NCI-H2227 (cell line): ENCODE results near the gene PARVA.

Experiments used
- DNase-seq: peaks from one replicate; lab custom pipeline; 2025; ENCODE audit not compliant: unreplicated experiment; lab: John Stamatoyannopoulos, UW

The PARVA gene

DNA sequence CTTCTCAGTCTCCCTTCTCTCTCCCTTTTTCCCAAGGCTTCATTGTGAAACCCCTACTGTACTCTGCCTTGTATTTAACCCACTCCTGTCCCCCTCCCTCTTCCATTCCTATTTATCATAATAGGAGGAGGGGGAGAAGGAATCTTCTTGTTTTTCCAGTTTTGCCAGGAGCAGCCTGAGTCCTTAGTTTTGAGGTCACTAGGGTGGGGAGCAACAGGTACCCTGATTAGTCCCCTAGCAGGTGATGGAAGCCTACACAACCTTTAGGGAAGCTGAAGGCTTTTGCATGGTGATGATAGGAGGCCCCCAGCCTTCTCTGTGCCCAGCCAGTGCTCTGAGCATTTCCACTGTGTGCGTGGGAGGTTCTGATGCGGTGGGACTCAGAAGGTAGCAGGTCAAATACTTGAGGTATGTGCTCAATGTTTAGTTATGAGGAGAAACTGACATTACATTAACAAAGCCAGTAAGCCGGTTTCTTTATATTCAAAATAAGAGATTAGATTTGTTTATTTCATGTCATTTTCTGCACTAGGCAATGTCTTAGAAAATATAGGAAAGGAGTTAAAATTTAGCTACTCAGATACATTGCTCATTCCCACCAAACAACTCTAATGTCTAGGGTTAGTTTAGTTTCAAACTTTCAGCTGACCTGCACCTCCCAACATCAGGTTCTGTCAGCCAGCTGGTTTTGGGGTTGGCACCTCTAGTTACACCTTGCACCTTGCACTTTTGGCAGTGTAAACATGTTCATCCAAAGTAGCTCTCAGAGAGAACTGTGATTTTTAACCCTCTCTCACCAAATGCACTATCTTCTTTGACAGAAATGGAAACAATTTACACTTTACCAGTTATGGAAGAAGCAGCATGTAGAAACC lies 26.0 kb downstream of the PARVA start:
- DNase-seq = no peak

DNA sequence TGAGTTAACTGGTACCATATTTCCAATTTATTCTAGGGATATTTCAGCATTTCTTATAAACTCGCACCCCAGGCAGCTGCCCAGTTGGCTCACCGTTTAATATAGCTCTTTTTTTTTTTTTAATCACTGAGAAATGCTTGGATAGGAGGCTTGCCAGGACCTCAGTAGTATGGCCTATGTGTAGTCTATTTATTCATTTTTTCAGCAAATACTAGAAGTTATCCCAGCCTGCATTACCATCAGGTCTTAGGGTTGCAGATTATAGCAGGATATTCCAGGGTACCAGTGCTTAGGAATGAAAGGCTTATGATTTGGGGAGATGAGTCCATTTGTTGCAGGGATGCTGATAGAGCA lies 26.6 kb downstream of the PARVA start:
- DNase-seq = no peak

DNA sequence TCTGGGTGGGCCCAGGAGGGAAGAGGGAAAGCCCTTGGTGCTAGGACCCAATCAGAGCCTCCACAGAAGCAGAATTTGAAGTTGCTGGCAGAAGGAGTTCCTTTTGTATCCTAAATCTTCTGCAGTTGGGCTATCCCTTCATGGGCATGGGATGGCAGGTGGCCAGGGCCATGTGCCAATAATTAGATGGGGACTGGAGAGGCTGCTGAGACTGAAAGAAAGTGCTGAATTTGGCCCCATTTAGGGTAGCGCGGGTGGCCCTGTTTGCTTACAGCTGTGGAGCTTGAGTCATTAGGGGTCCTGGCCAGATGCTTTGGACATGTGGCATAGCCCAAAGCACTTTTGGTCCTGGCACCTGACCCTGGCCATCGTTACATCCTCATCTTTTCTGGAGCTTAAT lies 27.1 kb downstream of the PARVA start:
- DNase-seq = no peak

DNA sequence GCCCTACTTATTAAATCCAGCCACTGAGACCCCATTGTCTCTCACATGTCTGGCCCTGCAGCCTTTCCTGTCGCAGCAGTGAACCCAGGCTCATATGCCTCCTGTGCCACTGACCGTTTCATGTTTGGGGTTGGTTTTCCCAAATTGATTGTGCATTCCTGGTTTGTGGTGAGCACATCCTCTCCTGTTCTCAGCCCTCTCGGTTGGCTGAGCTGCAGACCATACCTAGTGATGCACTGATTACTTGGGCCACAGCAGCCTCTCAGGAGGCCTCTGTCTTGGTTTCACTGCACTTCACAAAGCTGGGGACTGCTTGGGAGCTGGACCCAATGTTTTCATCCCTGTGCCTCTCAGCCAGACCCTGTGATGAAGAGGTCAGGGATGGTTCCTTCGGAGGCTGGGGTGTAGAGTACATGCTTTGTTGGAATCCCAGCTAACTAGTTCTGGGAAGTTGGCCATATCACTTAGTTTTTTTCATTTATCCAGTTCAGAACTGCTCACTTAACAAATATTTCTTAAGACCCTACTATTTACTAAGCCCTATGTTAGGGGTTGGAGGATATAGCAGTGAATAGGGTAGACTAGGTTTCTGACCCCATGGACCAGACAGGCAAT lies 30.9 kb downstream of the PARVA start:
- no peak for DNase-seq

DNA sequence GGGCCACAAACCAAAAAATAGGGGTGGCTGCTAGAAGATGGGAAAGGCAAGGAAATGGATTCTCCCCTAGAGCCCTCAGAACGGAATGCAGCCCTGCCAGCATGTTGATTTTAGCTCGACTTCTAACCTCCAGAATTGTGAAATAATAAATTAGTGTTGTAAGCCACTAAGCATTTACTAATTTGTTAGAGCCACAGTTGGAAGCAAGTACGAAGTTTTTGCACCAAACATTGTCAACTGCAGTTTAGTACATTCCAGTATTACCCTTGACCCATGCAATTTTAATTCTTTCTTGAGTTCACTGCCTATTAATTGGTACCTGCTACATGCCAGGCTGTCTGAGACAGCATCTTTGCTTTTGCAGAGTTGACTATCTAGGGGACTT lies 32.2 kb downstream of the PARVA start:
- DNase-seq = no peak

DNA sequence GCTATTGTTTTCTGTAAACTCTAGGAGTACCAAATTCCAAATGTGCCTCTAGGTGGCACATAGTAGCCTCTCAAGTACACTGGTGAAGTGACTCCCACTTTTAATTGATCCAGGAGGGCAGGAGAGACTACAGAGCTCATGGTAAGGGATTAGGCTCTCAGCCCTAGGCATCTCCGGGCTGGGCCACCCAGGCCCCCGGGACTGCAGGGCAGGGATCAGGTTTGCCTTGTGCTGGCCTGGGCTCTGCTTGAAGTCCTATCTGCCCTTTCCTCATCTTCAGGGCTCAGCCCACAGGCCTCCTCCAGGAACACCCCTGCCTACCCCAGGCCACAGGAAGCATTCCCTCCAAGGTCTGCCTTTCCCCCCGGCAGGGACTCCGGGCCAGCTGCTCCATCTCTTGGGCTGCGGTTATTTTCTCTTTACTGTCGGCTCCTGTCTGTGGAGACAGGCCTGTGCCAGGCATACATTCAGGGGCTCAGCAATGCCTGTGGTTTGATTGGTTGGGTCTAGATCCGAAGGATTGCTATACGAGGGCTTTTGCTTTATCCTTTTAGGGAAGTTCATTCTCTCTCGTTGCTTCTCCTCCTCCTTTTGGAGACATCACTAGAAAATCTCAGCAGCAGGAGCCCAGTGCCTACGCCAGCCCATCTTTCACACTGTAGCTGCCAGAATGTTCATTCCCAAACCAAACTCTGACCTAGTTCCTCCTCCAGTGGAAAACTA lies 32.8 kb downstream of the PARVA start:
- no peak for DNase-seq

DNA sequence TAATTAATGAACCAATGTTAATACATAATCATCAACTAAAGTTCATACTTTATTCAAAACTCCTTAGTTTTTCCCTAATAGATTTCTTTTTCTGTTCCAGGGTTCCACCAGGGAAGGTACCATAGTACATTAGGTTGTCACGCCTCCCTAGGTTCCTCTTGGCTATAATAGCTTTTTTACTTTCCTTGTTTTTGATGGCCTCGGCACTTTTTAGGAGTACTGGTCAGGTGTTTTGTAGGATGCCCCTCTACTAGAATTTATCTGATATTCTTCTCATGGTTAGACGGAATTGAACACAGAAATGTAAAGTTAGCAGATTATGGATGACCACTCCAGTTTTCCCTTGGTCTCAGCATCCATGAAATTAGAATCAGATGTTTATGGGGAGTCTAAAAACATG lies 34.0 kb downstream of the PARVA start:
- DNase-seq = no peak

DNA sequence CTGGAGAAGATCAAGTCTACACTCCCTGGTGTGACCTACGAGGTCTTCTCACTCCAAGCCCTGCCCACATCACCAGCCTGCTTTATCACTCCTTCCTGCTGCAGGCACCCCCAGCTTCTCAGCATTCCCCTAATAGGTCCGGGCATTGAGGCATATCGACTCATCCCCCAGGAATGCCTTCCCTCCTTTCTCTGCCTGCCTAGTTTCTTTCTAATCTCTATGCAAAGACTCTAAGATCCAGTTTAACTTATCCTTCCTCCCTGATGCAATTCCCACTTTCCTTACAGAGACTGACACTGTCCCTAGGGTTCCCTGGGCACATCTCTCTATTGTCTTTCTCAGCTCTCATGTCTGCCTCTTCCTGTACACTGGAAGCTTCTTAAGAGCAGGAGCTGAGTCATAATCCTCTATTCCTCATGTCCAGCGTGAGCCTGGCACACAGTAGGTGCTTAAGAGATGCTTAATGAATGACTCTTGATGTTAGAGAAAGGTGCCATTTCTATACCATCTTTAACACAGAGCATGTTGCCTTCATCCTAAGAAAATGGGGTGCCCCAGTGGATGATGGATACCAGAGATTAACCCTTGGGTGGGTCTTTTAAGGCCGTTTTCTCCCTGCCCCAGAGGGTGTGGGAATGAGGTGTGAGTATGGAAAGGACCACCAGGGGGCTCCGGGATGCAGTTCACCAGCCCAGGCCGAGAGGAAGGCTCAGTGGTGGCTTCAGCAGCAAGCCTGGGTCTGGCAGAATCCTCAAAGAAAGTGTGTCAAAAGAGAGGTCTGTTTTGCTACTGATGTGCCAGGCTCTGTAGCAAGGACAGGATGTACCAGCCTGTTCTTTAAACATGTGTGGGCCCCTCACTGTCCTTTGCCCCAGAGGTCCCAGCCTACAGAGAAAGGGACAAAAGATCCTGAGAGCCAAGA lies 34.7 kb downstream of the PARVA start:
- peak; percentile 74 for DNase-seq

DNA sequence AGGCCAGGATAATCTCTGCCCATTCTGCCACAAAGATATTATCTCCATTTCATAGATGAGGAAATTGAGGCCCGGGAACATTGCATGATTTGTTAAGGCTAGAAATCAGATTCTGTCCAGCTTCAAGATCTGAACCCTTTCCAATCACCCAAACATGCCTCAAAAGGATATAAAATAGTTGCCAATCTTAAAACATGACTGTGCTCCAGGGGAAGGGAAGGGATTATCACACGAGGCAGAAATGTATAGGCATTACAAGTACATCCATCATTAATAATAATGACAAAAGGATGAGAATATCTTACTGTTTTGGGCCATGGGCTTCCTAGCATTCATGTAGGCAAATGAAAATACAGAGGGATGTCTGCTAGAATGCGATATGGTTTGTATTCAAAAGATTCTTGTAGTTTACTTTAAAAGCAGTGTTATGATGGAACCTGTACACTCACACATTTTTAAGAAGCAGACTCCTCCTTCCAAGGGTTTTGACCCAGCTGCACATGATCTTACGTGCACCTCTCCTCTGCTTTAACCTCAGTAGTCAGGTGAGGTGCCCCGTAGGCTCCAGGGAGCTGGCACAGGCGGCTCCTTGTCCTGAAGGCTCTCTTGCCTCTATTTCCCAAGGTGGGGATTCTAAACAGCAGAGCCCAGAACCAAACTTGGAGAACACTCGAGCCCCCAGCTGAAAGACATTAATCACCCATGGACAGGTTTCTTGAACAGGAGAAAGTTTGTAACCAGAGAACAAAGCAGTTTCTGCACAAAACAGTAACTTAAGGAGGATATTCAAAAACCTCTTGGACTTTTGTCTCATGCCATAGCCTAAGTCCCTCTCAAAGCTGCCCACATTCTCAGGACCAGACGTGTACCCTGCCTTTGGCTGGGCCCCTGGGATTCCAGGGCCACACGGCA lies 36.0 kb downstream of the PARVA start:
- no peak for DNase-seq

DNA sequence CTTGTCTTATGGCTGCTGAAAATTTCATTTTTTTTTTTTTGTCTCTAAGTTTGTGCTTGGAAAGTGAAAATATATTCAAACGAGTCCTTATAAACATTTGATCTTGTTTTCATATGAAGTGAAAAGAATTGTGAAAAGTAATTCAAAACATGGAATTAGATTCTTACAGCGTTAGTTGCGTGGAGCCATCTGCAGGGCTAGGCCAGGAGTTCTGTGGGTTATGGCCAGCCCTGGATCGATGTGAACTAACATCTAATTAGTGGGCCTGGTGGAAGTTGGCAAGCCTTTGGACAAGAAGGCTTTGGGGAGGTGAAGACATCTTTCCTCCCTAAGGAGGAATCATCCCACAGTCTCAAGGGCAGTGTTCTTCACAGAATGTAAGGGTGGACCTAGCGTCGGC lies 37.2 kb downstream of the PARVA start:
- DNase-seq = no peak

DNA sequence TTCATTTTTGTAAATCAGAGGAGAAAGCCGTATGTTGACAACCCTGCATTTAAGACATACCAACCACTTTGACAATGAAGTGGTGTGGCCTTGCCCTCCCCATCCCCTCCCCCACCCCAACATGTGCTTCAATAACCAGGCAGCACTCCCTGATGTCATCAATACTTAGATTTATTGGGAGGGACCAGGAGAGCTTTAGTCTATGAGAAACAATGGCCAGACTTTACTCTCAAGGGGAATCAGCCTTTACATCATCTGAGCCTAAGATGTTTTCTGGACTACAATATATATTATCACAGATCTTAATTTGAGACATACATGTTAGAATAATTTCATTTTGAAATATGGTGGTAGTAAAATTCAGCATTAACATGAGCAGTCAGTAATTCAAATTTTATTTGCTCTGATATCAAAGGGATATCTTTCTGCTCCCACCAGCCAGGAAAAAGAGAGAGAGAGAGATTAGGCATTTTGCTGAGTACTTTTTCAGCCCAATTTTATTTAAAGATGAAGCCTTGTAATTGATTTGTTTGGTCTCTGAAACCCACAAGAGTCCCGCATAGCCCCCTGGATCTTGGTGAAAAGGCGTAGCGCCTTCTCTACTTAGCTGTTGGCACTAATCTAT lies 38.1 kb downstream of the PARVA start:
- DNase-seq = no peak

DNA sequence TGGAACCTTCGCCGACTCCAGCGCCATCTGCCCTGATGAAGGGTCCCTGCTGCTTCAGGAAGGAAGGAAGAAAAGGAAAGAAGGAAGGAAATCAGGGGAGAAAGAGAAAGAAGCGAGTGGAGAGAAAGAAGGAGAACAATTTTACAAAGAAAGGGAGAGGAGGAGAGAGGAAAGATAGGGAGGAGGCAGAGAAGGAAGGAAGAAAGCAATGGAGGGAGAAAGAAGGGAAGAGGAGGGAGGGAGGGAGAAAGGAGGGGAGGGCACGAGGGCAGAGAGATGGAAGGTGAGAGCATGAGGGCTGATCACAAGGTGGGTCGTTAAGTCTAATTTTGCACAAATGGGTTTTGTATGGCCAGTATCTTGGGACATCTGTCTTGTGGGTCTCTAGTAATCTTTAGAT lies 39.2 kb downstream of the PARVA start:
- no peak for DNase-seq

DNA sequence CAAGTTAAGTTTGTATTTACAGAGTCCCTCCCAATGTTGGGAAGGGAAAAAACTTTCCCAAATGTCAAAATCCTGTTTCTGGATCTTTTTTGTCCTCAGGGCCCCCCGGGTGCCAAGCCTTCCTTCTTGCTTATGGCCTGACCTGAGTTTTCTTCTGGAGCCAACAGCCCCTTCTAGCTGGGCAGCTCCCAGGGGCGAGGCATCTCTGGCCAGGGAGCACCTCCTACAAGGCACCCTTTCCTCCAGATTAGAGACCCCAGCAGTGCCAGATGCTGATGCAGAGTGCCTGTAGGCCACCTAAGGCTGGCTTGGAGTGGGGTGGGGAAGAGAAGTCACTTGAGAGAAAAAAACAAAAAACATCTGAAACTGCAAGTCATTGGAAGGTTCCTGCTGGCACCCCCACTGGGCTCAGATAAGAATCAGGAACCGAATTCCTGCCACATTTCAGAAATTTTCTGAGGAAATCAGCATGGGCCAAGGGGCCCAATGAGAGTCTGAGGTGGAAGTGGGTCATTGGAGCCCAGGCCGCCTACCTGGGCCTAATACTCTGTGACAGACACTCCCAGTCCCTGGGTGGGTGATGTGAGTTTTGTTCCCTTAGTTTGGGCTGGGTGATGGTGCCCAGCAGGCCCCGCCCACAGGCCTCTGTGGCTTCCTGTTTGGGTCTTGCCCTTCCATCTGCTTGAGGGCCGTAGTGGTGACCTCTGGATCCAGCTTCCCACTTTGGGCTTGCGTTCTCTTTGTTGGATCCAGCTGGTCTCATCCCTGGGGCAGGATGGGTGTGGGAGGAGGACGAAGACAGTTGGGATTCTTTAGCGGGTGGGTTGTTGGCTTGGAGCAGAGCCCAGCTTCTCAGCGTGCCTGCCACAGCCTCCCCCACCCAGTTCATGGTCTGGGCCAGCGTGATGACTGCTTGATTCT lies 40.6 kb downstream of the PARVA start:
- no peak for DNase-seq

DNA sequence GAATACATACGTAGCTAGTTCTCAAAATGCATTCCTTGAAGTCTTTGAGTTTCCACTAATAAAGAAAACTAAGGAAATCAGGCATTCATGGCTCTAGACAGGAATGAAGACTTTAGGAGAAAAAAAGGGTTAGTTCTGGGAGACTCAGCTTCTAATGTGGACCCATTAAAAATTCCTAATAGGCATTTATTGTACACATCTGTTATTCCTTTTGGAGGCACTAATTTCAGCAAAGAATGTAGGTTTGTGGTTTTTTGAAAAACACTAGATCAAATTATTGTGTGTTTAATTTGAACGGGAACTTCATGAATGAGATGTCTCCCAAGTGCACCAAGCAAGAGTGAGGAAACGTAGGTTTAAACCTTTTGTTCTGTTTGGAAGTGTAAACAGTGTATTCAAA lies 42.7 kb downstream of the PARVA start:
- DNase-seq = no peak

DNA sequence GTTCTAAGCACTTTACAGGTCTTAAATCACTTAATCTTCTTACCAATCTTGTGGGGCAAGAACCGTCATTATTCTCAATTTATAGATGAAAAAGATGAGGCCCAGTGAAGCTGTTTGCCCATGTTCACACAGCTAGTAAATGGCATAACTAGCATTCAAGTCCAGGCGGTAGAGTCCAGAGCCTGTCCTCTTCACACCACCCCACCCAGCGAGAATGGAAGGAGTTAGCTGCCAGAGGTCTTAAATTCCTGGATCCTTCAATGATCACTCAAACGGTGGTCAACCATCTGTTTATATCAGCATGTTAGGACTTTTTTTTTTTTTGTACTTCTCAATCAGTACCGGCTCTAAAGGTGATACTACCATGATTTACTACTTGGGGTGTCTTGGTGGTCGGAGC lies 43.3 kb downstream of the PARVA start:
- DNase-seq = no peak

DNA sequence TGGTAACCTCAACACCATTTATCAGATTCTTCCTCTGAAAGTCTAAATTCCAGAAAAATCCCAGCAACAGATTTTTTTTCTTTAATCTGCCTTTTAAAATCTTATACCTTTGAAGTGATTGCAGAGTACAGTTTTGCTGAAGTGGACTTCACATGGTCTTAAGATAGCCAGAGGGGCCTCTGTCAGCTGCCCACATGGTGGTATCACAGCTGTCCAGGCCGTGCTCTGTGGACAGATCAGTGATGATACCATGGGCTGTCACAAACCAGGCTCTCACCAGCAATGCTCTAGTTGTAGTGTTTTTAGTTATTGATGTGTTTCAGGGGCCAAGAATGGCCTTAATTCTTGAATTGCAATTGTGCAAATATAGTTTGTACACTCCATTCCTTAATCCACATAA lies 44.0 kb downstream of the PARVA start:
- no peak for DNase-seq

DNA sequence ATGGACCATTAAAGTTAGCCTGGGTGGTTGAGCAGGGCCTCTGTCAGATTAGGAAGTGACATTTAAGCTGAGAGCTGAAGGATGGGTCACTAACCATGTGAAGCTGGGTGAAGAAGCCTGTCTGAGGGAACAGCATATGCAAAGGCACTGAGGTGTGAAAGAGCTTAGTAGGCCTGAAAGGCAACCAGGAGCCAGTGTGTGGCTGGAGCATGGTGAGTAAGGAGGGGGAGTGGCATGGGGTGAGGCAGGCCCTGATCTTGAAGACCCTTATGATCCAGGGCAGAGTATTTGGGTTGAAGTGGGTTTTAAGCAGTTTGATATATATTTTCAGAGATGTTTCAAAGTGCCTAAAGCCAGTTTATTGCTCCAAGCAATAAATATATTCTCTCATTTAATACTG lies 48.8 kb downstream of the PARVA start:
- no peak for DNase-seq

DNA sequence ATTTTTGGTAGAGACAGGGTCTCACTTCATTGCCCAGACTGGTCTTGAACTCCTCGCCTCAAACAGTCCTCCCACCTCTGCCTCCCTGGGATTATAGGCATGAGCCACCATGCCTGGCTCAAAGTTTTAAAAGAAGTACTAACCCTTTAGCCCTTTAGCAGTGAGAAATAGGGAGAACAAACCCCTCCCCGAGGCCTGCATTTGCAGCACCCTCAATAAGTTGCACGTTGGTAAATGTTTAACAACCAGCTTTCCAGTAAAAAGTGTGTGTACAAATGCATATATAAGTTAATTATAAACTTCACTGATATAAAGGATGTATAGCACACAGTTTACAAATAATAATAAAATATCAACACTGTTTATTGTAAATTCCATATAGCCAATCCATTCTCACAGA lies 51.8 kb downstream of the PARVA start:
- DNase-seq = no peak

DNA sequence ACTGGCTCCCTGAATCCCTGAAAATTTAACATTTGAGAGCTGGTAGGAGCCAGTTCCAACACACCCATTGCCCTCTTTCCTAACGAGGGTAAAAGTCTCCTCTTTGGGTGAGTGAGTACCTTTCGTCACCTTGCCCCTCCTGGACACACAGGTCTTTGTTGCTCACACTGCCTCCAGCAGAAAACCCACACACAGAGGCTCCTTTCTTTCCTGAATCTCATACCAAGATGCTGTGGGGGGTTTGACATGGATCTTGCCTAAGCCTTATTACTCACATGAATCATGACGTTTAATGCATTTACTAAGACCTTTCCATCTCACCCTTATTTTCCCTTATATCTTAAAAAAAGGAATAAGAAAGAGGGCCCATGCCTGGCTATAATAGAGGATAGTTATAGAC lies 53.0 kb downstream of the PARVA start:
- no peak for DNase-seq
